Smooth muscle cell (in vitro differentiated cells): ENCODE results near the gene JHY. TPM values are rescaled to one million over a fixed set of nuclear protein-coding genes. Genes with fewer than 3 reads are reported as not detected.

Source experiments
- DNase-seq: peaks from one replicate; lab custom pipeline; 2025; ENCODE audit not compliant: unreplicated experiment; lab: John Stamatoyannopoulos, UW
- H2AFZ ChIP-seq: fragments of 200-600 bp; sonication (generic); 2 replicates; pipeline ENCODE4 v1.6.0; 2016; ENCODE audit warnings: antibody characterized with exemption, low read depth, mild to moderate bottlenecking
- H3F3A ChIP-seq: fragments of 200-600 bp; sonication (generic); 2 replicates; pipeline ENCODE4 v1.6.0; 2017; ENCODE audit warnings: antibody characterized with exemption, low read depth
- H3K27ac ChIP-seq: fragments of 200-600 bp; sonication (generic); 2 replicates; pipeline ENCODE4 v1.5.1; 2016; ENCODE audit warnings: low read depth, mild to moderate bottlenecking
- H3K27me3 ChIP-seq: fragments of 200-600 bp; sonication (generic); 2 replicates; pipeline ENCODE4 v1.6.1; 2016; ENCODE audit warnings: low read depth, mild to moderate bottlenecking
- H3K36me3 ChIP-seq: fragments of 200-600 bp; sonication (generic); 2 replicates; pipeline ENCODE4 v1.5.1; 2016; ENCODE audit warnings: low read depth
- H3K4me1 ChIP-seq: fragments of 200-600 bp; sonication (generic); 2 replicates; pipeline ENCODE4 v1.5.1; 2016; ENCODE audit warnings: low read depth
- H3K4me2 ChIP-seq: fragments of 200-600 bp; sonication (generic); 2 replicates; pipeline ENCODE4 v1.6.0; 2016; ENCODE audit warnings: mild to moderate bottlenecking
- H3K4me3 ChIP-seq: fragments of 200-600 bp; sonication (generic); 2 replicates; pipeline ENCODE4 v1.5.1; 2016; ENCODE audit warnings: mild to moderate bottlenecking
- H3K79me2 ChIP-seq: fragments of 200-600 bp; sonication (generic); 2 replicates; pipeline ENCODE4 v1.6.0; 2016; ENCODE audit warnings: low read depth, mild to moderate bottlenecking
- H3K9ac ChIP-seq: fragments of 200-600 bp; sonication (generic); 2 replicates; pipeline ENCODE4 v1.6.0; 2016; ENCODE audit warnings: low read depth
- H3K9me3 ChIP-seq: fragments of 200-600 bp; sonication (generic); replicated peaks from 2 replicates; pipeline ENCODE4 v1.5.1; 2016; ENCODE audit warnings: low read depth
- H4K20me1 ChIP-seq: fragments of 200-600 bp; sonication (generic); 2 replicates; pipeline ENCODE4 v1.6.0; 2016; ENCODE audit warnings: low read depth
- CTCF ChIP-seq: fragments of 200-600 bp; sonication (generic); IDR thresholded peaks from 2 replicates; pipeline ENCODE4 v1.5.1; 2017; ENCODE audit warnings: borderline replicate concordance, mild to moderate bottlenecking, antibody characterized with exemption; ENCODE audit not compliant: insufficient read depth, poor library complexity, severe bottlenecking
- WGBS: methylation state at CpG from one replicate; pipeline ENCODE4 v1.1.7; 2016; ENCODE audit warnings: low lambda C conversion rate; 5-methylcytosine and 5-hydroxymethylcytosine counted together
- polyA plus RNA-seq: library from polyadenylated mRNA; unstranded; fragments of >200 nt; fragmentation: Nextera tagmentation; extraction: Ambion mirVana; gene quantifications from 2 replicates; pipeline ENCODE4 v1.2.1, GENCODE V29; 2016
- total RNA-seq: library from RNA; depleted of rRNA; stranded (reverse); fragments of >200 nt; gene quantifications from 2 replicates; pipeline ENCODE4 v1.2.3, GENCODE V29; 2014

Gene JHY
- total and polyA plus RNA-seq, 2 experiments from 2014 or later: 3.7 to 4.6 TPM

- no peak overlapping the region for H3K9ac ChIP-seq
- no peaks in the 10 kb centered on the region for H3K79me2 ChIP-seq
- no peak overlapping the region for H3K4me2 ChIP-seq
- no peak overlapping the region for H3K27ac ChIP-seq
- TF ChIP-seq CTCF: no peak
- no peak for DNase-seq
- no peak overlapping the region for H3K4me3 ChIP-seq
- H2AFZ ChIP-seq: no peak overlapping the region
- 93% methylated on average over 1 of the region's 1 CpG for WGBS
- H3K36me3 ChIP-seq: no peaks in the 10 kb centered on the region
- peaks cover 11% of the 10 kb centered on the region for H3F3A ChIP-seq
- H3K9me3 ChIP-seq: no peaks in the 10 kb centered on the region
- peaks cover 15% of the 10 kb centered on the region for H3K4me1 ChIP-seq
- no peaks in the 10 kb centered on the region for H4K20me1 ChIP-seq
- H3K27me3 ChIP-seq: no peaks in the 10 kb centered on the region
Observed at GRCh38 chr11:122848186-122848585, 34.4 kb upstream of the JHY start.

GRCh38 chr11:122850076-122850631, 32.4 kb upstream of the JHY start:
- H3K4me2 ChIP-seq: peak overlapping the region; percentile 63
- peaks cover 15% of the 10 kb centered on the region for H3K4me1 ChIP-seq
- DNase-seq: no peak
- no peaks in the 10 kb centered on the region for H3K27me3 ChIP-seq
- H3K27ac ChIP-seq: peak overlapping the region; percentile 61
- no peak overlapping the region for H3K4me3 ChIP-seq
- no peaks in the 10 kb centered on the region for H4K20me1 ChIP-seq
- no peaks in the 10 kb centered on the region for H3K36me3 ChIP-seq
- no peak for TF ChIP-seq CTCF
- no peaks in the 10 kb centered on the region for H3K9me3 ChIP-seq
- 5% methylated on average over 7 of the region's 7 CpGs for WGBS
- peaks cover 11% of the 10 kb centered on the region for H3F3A ChIP-seq
- peak overlapping the region; percentile 0 for H3K9ac ChIP-seq
- H2AFZ ChIP-seq: peak overlapping the region; percentile 8
- H3K79me2 ChIP-seq: no peaks in the 10 kb centered on the region

- H3K27ac ChIP-seq: no peak overlapping the region
- H3K36me3 ChIP-seq: no peaks in the 10 kb centered on the region
- H3K4me2 ChIP-seq: no peak overlapping the region
- no peak overlapping the region for H3K9ac ChIP-seq
- H2AFZ ChIP-seq: no peak overlapping the region
- H3K9me3 ChIP-seq: no peaks in the 10 kb centered on the region
- no peak for TF ChIP-seq CTCF
- no peaks in the 10 kb centered on the region for H4K20me1 ChIP-seq
- no peaks in the 10 kb centered on the region for H3K79me2 ChIP-seq
- H3K4me1 ChIP-seq: peaks cover 15% of the 10 kb centered on the region
- no peak for DNase-seq
- peaks cover 11% of the 10 kb centered on the region for H3F3A ChIP-seq
- no peaks in the 10 kb centered on the region for H3K27me3 ChIP-seq
- no peak overlapping the region for H3K4me3 ChIP-seq
- WGBS: 92% methylated on average over 12 of the region's 12 CpGs
Observed at GRCh38 chr11:122851366-122851966, 31.1 kb upstream of the JHY start.

GRCh38 chr11:122852074-122852795, 30.3 kb upstream of the JHY start:
- no peaks in the 10 kb centered on the region for H3K79me2 ChIP-seq
- H3K36me3 ChIP-seq: no peaks in the 10 kb centered on the region
- no peak overlapping the region for H2AFZ ChIP-seq
- no peaks in the 10 kb centered on the region for H3K9me3 ChIP-seq
- peaks cover 11% of the 10 kb centered on the region for H3F3A ChIP-seq
- H3K9ac ChIP-seq: no peak overlapping the region
- no peak for DNase-seq
- no peak overlapping the region for H3K4me2 ChIP-seq
- H3K4me3 ChIP-seq: no peak overlapping the region
- H3K4me1 ChIP-seq: peaks cover 15% of the 10 kb centered on the region
- no peak for TF ChIP-seq CTCF
- WGBS: 83% methylated on average over 10 of the region's 10 CpGs
- H3K27me3 ChIP-seq: no peaks in the 10 kb centered on the region
- peak overlapping the region; percentile 39 for H3K27ac ChIP-seq
- no peaks in the 10 kb centered on the region for H4K20me1 ChIP-seq
